ENCODE data around the gene ADPGK.
"Not testable (repeated sequence)": the region's sequence is repeated elsewhere in the genome, so short reads cannot be mapped to it uniquely, and the experiment has no call there.

Gene ADPGK

GRCh38 chr15:72751751-72752455, 31.7 kb downstream of the ADPGK start:
- DNase-seq (ENCODE audit: low read depth): no peak

GRCh38 chr15:72749700-72750099, 33.9 kb downstream of the ADPGK start:
- DNase-seq (ENCODE audit: low read depth): no peak

GRCh38 chr15:72740219-72740618, 43.3 kb downstream of the ADPGK start:
- no peak for DNase-seq (ENCODE audit: low read depth)

- no peak for DNase-seq (ENCODE audit: low read depth)
These were observed 45.8 kb downstream of the ADPGK start for GRCh38 chr15:72737723-72738122.

- no peak for DNase-seq (ENCODE audit: low read depth)
These were observed 46.5 kb downstream of the ADPGK start for GRCh38 chr15:72737061-72737460.

GRCh38 chr15:72735111-72735510, 48.4 kb downstream of the ADPGK start:
- no peak for DNase-seq (ENCODE audit: low read depth)

- DNase-seq (ENCODE audit: low read depth): no peak
These were observed 49.4 kb downstream of the ADPGK start for GRCh38 chr15:72733941-72734738.

GRCh38 chr15:72732516-72732915, 51.0 kb downstream of the ADPGK start:
- no peak for DNase-seq (ENCODE audit: low read depth)

GRCh38 chr15:72732086-72732485, 51.5 kb downstream of the ADPGK start:
- no peak for DNase-seq (ENCODE audit: low read depth)

GRCh38 chr15:72728821-72729220, 54.7 kb downstream of the ADPGK start:
- DNase-seq (ENCODE audit: low read depth): no peak

- DNase-seq (ENCODE audit: low read depth): not testable (repeated sequence)
These were observed 55.3 kb downstream of the ADPGK start for GRCh38 chr15:72728249-72728648.

GRCh38 chr15:72727154-72727553, 56.4 kb downstream of the ADPGK start:
- DNase-seq (ENCODE audit: low read depth): no peak

- not testable (repeated sequence) for DNase-seq (ENCODE audit: low read depth)
These were observed 57.7 kb downstream of the ADPGK start for GRCh38 chr15:72725851-72726250.

GRCh38 chr15:72725446-72725845, 58.1 kb downstream of the ADPGK start:
- DNase-seq (ENCODE audit: low read depth): no peak

- no peak for DNase-seq (ENCODE audit: low read depth)
These were observed 59.5 kb downstream of the ADPGK start for GRCh38 chr15:72724028-72724427.

- peak; percentile 69 for DNase-seq (ENCODE audit: low read depth)
These were observed 61.4 kb downstream of the ADPGK start for GRCh38 chr15:72722071-72722696.

GRCh38 chr15:72708551-72709303, 74.8 kb downstream of the ADPGK start:
- not testable (repeated sequence) for DNase-seq (ENCODE audit: low read depth)

- DNase-seq (ENCODE audit: low read depth): no peak
These were observed 77.3 kb downstream of the ADPGK start for GRCh38 chr15:72706266-72706665.
